RKO (cell line): ENCODE results near the gene GNA14.
"Not testable (repeated sequence)": the region's sequence is repeated elsewhere in the genome, so short reads cannot be mapped to it uniquely, and the experiment has no call there.

Experiments used
- DNase-seq: peaks from one replicate; pipeline ENCODE4 v3.0.0-alpha.2; 2016; ENCODE audit warnings: low spot score

GNA14 gene

GRCh38 chr9:77534376-77535057 lies 113.6 kb downstream of the GNA14 start:
- DNase-seq = no peak

GRCh38 chr9:77533671-77534070 lies 114.5 kb downstream of the GNA14 start:
- DNase-seq = no peak

GRCh38 chr9:77532607-77533006 lies 115.5 kb downstream of the GNA14 start:
- DNase-seq = no peak

- no peak for DNase-seq
These were observed 116.7 kb downstream of the GNA14 start for GRCh38 chr9:77531400-77531799.

GRCh38 chr9:77523891-77524290 lies 124.2 kb downstream of the GNA14 start:
- no peak for DNase-seq

GRCh38 chr9:77521091-77521490 lies 127.0 kb downstream of the GNA14 start:
- no peak for DNase-seq

- DNase-seq = no peak
These were observed 129.4 kb downstream of the GNA14 start for GRCh38 chr9:77518688-77519087.

GRCh38 chr9:77516781-77517180 lies 131.3 kb downstream of the GNA14 start:
- DNase-seq = no peak

GRCh38 chr9:77514886-77515711 lies 133.0 kb downstream of the GNA14 start:
- no peak for DNase-seq

GRCh38 chr9:77513457-77513856 lies 134.7 kb downstream of the GNA14 start:
- DNase-seq = no peak

GRCh38 chr9:77512876-77513275 lies 135.2 kb downstream of the GNA14 start:
- DNase-seq = no peak

- DNase-seq = no peak
These were observed 136.6 kb downstream of the GNA14 start for GRCh38 chr9:77511525-77511924.

- DNase-seq = no peak
These were observed 137.5 kb downstream of the GNA14 start for GRCh38 chr9:77510666-77511065.

GRCh38 chr9:77508396-77508795 lies 139.7 kb downstream of the GNA14 start:
- DNase-seq = no peak

- DNase-seq = no peak
These were observed 140.7 kb downstream of the GNA14 start for GRCh38 chr9:77507212-77507961.

GRCh38 chr9:77505232-77505631 lies 142.9 kb downstream of the GNA14 start:
- DNase-seq = no peak

GRCh38 chr9:77502568-77502967 lies 145.6 kb downstream of the GNA14 start:
- no peak for DNase-seq

- no peak for DNase-seq
These were observed 149.2 kb downstream of the GNA14 start for GRCh38 chr9:77498891-77499290.

- no peak for DNase-seq
These were observed 150.6 kb downstream of the GNA14 start for GRCh38 chr9:77497322-77498198.

GRCh38 chr9:77495834-77496671 lies 152.1 kb downstream of the GNA14 start:
- no peak for DNase-seq

- DNase-seq = not testable (repeated sequence)
These were observed 157.8 kb downstream of the GNA14 start for GRCh38 chr9:77490279-77490678.
